ENCODE measurements around the gene P4HA2.

The P4HA2 gene

DNA sequence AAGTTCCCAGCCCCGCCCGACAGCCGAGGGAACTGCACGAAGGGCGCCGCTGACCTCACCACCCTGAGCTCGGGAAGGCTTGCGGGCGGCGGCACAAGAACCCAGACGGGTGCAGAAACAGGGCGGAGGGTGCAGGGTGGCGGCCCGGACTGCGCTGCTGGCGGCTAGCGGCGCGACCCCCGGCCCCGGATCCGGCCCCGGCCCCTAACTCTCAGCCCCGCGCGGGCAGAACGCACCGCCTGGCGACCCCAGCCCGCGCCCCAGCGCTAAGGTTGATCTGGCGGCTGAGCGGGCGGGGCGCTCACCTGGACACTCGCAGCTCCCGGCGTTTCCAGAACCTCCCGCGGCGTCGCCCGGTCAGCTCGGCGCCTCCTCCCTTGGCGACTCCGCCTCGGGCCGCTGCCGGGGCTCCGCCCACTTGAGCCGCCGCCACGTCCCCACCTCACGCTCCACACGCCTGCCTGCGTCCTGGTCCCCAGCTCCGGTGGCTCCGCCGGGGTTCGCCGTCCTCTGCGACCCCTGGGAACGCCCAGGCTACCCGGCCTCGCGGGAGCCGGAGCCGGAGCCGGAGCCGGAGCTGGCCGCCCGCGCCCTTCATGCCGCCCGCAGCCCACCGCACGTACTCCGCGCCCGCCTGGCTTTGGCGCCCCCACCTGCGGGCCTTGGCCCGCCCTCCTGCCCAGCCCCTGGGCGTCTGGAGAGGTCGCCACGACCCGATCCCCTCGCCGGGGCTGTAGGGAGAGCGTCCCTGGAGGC lies at the start of gene P4HA2:
P4HA2 (minus strand) TSS at position 369 of the 756 bp plus-strand sequence. CDS start 9,227 bp downstream, outside the sequence.
- DNase-seq = peak; percentile 81

DNA sequence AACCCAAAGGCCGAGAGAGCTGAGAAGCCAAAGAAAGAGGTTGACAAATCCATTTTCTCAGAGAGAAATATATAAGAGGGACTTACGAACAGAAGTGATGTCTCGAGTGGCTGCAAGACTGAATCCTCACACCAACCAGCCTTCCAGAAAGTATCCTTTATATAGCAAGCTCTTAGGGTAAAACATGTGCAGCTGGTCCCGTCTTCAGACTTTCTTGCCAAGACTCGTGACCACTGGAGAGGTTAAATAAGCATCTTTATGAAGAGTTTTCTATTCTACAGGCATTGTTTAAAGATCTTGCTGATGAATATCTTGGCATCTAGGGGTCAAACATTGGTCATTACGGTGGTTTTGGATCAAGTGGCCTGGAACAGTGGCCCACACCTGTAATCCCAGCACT lies 49.6 kb upstream of the P4HA2 start:
- no peak for DNase-seq

DNA sequence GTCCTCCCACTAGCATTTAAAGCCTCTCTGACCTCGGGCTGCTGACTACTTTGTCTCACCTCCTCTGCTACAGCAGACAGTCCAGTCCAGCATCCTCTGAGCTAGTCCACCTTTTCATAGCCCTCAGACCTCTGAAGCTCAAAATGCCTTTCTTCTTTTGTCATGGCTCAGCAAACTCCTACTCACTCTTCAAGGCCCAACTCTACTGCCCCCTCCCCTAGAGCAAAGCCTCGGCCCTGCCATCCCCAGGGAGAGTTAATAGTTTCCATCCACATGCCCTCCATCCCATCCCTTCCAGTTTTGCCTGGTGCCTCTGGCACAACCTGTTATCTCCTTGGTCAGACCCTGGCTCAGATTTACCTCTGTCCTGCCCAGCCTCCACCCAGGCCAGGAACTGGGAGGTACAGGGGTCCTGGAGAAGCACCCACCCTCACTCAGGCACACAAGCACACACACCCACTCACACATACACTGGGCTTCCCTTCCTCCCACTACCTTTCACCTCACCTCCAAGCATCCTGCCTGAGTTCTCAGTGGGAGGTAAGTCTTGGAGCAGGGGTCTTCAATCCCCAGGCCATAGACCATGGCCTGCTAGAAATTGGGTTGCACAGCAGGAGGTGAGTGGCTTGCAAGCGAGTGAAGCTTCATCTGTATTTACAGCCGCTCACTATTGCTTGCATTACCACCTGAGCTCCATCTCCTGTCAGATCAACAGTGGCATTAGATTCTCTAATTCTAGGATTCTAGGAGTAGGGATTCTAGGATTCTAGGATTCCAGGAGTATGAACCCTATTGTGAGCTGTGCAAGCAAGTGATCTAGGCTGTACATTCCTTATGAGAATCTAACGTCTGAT lies 47.9 kb upstream of the P4HA2 start:
- DNase-seq = no peak

DNA sequence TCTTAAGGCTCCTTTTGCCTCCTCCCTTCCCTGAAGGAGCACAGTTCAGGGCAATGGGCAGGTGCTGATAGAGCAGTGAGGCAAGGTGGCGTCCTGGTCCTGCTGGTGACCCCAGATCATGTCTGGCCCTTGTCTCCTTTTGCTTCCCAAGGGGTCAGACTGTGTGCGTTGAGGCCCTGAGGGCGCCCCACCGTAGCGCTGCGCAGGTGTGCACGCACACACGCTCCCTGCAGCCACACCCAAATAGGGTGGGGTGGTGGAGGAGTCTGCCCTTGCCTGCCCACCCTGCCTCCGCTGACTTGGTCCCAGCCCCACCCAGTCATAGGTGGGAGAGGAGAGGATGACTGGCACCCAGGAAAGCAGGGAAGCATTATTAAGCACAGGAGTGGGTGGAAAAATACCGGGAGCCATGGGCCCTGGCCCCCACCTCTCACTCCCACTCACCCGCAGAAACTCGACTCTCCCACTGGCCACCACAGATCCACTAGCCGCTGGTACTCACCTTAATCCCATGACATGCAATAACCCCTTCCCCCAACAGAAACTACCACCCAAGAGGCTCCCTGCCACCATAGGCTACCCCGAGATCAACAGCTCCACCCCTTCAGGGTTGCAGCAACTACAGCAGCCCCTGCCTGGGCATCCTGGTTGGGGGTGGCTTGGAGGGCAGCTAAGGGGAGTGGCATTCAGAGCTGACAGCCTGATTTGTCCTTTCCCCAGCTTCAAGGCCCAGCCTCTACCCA lies 46.6 kb upstream of the P4HA2 start:
- DNase-seq = no peak

DNA sequence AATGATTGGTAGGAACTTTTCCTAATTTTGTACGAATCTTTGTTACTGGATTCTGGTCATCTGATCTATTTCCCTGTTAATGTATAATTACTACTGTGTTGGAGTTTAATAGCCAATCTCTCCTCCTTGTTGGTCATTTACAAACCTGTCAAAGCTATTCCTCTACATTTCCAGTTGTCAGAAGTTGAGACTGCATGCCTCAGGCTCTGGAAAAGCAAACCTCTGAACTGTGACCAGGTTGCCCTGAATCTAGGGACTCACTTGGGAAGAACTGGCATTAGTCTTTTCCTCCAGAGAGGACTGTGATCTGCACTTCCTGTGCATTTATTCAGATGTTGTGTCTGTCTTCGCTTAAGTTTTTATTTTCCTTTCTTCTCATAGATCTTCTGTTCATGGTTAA lies 46.0 kb upstream of the P4HA2 start:
- no peak for DNase-seq

DNA sequence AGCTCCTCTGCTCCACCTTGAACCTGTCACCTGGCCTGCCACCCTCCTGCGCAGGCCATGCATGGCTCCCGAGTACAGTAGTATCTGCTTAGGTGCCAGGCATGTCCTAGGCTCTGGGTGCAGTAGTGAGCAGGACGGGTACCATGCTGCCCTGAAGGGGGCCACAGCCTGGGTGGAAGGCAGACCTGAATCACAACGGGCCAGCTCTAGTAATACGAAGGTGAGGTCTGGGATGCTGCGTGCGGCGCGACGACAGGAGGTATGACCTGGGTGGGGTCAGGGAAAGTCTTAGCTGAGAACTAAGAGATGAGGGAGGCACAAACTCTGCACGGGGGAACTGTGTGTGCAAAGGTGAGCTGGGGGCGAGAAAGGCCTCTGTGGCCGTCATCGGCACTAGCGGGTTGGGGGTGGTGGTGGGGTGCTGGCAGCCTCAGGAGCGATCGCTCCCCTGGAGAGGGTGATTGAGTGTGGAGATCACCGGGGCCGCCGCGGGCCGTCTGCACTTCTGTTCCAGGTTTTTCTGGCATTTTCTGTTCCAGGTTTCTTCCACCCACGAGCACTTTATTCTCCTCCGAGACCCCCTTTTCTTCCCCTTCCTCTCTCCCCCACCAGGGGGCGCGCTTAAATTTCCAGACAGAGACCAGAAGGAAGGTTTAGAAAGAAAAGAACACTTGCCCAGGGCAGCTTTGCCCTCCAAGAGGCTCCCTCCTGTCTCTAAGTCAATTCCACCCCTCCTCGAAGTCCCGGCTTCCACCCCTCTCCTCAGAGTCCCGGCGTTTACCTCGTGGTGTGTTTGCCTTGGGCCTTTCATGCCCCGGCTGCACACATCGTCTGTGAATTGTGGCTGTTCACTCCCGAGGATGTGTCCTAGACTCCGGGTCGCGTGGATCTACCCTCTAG lies 44.9 kb upstream of the P4HA2 start:
- peak; percentile 57 for DNase-seq

DNA sequence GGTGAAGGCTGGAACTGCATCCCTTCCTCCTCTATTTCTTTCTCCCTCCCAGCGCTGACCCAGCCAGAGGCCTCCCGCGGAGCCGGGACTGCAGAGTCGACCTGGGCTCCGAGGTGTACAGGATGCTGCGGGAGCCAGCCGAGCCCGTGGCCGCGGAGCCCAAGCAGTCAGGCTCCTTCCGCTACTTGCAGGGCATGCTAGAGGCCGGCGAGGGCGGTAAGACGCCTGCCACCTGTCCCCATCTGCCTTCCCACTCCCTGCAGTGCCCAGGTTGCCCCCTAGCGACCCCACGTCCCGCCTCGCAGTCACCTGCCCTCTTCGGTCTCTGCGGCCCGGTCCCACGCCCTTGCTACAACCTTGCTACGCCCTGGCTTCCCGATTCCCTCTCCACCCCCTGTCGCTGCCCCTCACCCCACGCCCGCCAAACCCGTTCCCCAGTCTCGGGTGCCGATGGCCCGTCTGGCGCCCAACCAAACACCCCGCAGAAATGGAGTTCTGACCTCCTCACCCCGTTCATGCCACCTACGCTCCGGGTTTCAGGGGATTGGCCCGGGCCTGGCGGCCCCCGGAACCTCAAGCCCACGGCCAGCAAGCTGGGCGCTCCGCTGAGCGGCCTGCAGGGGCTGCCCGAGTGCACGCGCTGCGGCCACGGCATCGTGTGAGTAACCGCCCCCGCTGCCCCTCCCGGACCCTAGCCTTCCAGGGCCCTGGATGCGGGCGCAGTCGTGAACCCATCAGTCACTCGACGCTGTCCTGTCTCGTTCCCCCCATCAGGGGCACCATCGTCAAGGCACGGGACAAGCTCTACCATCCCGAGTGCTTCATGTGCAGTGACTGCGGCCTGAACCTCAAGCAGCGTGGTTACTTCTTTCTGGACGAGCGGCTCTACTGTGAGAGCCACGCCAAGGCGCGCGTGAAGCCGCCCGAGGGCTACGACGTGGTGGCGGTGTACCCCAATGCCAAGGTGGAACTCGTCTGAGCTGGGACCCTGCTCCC lies 43.9 kb upstream of the P4HA2 start:
- DNase-seq = no peak

DNA sequence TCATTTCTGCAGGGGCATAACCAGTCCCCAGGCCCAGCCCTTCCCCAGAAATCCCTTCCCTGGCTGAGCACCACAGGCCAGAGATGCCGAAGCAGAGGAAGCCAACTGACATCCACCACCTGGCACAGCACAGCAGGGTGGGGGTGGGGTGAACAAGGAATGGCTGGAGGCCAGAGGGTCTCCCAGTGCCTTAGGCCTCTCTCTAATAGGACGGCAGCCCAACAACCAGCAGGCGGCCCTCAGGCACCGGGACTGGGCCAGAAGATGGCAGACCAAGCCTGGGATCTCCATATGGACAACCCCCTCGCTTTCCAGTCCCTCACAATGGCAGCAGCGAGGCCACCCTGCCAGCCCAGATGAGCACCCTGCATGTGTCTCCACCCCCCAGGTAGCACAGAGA lies 43.1 kb upstream of the P4HA2 start:
- DNase-seq = no peak

DNA sequence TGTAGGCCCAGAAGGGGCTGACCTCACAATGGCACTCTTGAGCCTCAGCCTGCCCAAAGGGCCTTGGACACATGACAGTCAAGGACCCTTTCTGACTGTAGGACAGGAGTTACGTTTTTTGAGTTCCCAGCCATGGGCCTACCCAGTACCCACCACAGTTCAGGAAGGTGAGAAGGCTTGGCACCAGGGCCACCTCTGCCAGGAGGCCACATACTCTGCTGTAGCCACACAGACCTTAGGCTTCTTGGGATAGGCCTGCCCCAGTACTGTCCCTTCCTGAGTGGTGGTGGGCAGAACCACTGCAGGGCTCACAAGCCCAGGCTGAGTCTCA lies 42.6 kb upstream of the P4HA2 start:
- no peak for DNase-seq

DNA sequence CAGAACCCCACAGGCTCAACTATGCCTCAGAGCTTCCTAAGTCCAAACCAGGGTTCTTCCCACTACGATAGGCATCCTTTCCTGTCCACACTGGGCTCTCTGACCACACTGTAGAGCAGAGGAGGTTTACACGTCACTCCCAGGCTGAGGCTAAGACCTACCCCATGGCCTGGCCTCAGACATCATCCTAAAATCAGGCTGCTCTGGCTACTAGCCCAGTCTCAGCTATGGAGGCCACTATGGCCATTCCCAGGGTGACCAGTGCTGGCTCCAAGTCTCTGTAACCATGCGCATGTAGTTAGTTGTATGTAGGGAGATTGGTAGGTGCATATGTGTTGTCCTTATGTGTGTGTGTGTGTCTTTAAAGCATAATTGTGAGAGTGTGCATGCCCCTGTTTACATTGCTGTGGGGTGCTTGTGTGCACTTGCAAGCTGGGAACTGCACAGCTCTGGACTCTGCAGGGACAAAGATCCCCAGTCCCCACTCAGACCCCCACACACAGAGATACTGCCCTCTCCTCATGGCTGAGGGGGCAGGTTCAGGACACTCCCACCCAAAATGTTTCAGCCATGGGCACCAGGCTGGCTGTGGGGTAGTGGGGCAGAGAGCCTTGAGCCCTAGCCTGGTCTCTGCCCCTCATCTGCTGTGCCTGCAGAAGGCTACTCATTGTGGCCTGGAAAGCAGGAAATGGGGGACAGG lies 42.1 kb upstream of the P4HA2 start:
- no peak for DNase-seq

DNA sequence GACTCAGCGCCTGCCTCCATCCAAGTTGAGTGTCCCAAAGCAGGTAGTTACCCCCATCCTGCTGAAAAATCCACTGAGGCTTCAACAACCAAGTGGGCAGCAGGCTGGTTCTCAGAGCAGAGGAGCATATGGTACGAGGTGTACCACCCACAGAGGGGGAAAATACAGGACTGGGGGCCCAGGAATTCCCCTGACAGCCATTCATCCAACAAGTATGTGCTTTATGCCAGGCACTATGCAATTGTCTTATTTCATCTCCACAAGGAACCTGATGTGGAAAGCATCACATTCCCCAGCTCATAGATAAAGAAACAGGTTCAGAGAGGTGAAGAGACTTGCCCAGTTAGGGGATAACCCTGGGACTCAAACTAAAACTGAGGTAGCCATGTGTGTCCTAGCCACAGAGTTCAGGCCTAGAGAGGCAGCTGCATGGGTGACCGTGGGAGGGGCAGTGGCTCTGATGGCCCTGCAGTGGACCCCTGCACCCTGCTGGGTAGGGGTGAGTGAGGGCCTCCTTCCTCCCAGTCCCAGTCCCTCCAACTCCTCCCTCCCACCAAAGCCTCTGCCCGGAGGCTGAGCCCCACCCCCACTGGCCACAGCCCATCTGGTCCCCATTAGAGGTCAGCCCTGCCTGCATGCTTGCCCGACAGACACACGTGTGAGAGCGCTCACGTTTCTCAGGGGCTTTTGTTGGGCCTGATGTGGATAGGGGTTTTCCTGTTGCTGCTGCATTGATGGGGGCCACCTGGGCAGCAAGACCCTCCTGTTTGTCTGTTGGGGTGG lies 41.3 kb upstream of the P4HA2 start:
- DNase-seq = peak; percentile 76

DNA sequence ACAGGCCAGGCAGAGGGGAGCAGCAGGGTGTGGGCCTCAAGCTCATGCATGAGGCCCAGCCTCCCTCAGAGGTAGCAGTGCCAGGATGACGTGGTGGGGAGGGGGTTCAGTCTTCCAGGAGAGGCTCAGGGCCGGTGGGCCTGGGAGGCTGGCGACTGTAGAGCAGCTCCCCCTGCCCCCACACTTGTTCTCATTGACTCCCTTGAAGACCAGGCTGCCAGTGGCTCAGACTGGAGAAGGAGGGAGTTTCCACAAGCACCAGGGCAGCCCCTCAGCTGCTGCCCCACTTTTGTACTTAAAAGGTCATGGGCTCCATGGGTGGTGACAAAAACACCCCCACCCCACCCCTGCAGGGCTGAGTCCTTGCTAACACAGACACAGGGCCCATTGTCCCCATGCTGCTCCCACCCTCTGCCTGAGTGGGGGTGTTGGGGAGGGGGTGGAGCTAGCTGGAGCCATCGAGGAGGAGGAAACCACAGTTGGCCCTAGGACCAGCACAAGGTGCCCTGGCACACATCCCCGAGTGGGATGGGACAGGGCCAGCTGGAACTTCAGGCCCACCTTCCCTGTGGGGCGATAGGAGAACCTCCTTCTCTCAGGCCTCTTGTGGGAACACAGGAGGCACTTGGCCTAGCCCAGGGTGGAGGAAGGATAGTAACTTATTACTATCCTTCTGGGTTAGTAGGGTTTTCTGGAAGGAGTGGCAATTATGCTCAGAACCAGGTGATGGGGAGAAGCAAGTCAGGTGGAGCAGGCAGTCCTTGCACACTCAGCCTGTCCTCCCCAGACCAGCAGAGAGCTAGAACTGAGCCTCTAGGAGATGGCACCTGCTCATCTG lies 40.5 kb upstream of the P4HA2 start:
- no peak for DNase-seq

DNA sequence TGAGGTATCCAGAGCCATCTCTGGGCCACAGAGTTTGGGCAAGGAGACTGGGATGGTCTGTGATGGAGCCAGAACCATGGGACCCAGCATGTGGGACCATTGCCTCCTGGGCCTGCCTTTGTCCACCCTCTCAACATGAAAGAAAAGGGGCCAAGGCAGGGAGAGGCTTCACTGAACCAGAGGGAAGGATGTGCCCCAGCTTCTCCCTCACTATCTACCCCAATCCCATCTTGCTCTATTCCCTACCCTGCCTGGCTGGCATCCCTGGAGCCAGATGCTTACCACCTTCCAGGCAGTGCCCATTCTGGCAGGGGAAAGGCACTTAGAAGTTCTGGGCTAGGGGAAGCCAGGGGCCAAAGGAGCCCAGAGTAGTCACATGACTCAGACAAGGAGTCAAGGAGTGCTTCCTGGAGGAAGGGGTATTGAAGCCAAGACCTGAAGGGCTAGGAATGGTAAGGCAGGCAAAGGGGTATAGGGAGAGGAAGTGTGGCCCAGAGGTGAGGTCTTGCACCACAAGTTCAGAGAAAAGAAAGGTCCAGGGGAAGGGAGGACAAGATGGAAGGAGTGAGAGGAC lies 39.6 kb upstream of the P4HA2 start:
- no peak for DNase-seq

DNA sequence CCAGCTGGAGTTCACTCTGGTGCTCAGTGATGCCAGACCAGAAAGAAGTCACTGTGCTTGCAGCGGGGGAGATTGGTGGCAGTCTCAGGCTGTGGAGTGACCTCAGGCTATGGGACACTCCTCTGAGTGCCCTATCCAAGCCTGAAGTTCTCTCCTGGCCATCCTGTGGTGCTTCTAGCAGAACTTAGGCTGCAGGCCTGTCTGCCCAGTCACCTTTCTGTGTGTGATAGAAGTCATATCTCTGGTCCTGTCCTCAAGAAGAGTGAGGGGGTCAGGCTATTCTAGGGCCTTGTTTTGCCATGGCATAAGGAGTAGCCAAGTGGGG lies 39.1 kb upstream of the P4HA2 start:
- no peak for DNase-seq

DNA sequence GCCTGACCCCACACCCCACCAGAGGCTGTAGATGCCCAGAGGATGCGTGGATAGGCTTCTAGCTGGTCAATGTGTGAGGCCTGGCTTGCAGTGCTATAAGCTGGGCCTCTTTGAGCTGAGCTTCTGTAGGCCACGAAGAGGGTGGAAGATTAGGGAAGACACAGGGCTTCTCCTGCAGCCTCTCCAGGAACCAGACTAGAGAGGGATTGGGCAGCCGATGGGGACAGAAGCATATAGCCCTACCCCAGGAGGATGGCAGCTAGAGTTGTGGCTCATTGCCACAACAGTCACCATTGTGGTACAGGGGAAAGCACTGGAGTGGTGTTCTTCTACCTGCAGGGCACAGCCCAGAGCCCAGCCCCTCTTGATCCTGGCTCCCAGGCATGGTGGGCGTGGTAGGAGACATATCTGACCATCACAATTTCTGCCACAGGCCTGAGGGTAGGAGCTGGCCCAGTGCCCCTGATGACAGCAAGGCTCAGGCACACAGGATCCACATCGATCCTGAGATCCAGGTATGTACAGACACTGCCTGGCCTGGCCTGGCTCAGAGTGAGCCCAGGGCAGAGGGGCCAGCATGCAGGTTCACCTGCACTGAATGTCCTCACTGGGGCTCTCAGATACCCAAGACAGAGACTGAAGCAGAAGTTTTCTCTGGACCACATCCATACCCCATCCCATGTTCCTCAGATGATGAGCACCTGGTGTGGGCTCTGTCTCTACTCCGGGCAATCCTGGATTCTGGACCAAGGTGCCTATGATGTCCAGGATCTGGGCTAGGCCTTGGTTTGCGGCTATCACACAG lies 38.6 kb upstream of the P4HA2 start:
- DNase-seq = no peak

DNA sequence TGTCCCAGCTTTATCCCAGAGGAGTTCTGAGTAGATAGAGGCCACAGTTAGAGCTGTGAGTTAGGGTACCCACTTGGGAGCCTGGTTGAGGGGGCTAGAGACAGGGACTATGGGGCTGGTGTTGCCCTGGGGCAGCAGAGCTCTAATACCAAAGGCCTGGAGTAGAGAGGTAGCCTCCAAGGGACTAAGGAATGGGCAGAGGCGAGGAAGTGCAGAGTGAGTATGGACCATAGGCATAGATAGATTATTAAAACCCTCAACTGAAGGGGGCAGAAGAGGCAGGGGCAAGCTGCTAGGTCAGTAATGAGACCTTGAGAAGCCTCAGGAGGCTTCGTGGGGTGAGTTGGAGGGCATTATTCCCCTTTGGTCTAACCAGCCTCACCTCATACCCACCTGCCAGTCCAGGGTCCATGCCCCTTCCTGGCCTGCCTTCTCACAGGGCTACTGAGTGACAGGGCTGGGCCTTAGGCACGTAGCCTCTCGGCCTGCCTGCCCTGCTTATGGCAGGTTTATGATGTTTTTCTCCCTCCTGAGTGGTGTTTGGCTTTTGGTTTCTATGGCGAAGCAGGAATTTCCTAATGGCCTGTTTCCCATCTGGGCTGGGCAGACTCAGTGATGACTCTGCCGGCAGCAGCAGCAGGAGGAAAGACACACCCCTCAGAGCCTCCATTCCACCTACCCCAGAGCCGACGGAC lies 37.8 kb upstream of the P4HA2 start:
- peak; percentile 96 for DNase-seq
